Vagina (tissue), 2 donors: Measurements from ENCODE around the gene CASKIN1.

Experiments used
- POLR2AphosphoS5 ChIP-seq, 2 donors: sonication (generic); formaldehyde crosslinking; IDR thresholded peaks; one replicate each; pipeline ENCODE4 v1.9.0; 2017; ENCODE audit warnings: antibody characterized with exemption in 2 of 2, mild to moderate bottlenecking in 2 of 2, low read depth in 1 of 2; ENCODE audit not compliant: insufficient read depth in 1 of 2
- TF ChIP-seq, protein P1 (sequence below), 3 experiments: fragments of 450-650 bp in 2 of 3; fragments of 200-600 bp in 1 of 3; sonication (generic) in 1 of 3; IDR thresholded peaks; one replicate each; pipeline ENCODE4 v1.5.1; 2017 to 2019; ENCODE audit warnings: antibody characterized with exemption in 3 of 3, mild to moderate bottlenecking in 2 of 3, moderate library complexity in 2 of 3

DNA sequence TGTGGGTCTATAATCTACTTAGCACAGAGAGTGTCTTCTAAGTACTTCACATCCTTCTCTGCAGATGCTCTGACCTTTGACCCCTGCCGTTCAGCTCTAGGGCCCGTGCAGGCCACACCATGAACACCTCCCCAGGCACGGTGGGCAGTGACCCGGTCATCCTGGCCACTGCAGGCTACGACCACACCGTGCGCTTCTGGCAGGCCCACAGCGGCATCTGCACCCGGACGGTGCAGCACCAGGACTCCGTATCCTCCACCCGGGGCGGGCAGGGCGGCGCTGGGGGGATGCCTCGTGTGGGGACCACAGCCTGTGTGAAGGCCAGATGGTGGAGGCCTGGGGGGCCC, 9.5 kb upstream of the CASKIN1 start:
- TF ChIP-seq, protein P1, sequence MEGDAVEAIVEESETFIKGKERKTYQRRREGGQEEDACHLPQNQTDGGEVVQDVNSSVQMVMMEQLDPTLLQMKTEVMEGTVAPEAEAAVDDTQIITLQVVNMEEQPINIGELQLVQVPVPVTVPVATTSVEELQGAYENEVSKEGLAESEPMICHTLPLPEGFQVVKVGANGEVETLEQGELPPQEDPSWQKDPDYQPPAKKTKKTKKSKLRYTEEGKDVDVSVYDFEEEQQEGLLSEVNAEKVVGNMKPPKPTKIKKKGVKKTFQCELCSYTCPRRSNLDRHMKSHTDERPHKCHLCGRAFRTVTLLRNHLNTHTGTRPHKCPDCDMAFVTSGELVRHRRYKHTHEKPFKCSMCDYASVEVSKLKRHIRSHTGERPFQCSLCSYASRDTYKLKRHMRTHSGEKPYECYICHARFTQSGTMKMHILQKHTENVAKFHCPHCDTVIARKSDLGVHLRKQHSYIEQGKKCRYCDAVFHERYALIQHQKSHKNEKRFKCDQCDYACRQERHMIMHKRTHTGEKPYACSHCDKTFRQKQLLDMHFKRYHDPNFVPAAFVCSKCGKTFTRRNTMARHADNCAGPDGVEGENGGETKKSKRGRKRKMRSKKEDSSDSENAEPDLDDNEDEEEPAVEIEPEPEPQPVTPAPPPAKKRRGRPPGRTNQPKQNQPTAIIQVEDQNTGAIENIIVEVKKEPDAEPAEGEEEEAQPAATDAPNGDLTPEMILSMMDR (IDR thresholded peaks at IDR 0.05): no peak
- TF ChIP-seq POLR2AphosphoS5 (IDR thresholded peaks at IDR 0.05; ENCODE audit: insufficient read depth in 1 of 2, low read depth in 1 of 2): no peak
